GM06990 (cell line): ENCODE data around the gene PWWP2B.

Source experiments
- DNase-seq: peaks from one replicate; pipeline ENCODE4 v3.0.0-alpha.2; 2011; ENCODE audit not compliant: insufficient read length; ENCODE audit errors: extremely low read depth
- H3K27me3 ChIP-seq: replicated peaks from 2 replicates; pipeline ENCODE4 v1.6.0; 2011; ENCODE audit warnings: low read length; ENCODE audit not compliant: control insufficient read depth, insufficient read depth
- H3K36me3 ChIP-seq: 2 replicates; pipeline ENCODE4 v1.5.1; 2011; ENCODE audit warnings: low read length; ENCODE audit not compliant: control insufficient read depth, insufficient read depth
- H3K4me3 ChIP-seq: replicated peaks from 2 replicates; pipeline ENCODE4 v1.5.1; 2011; ENCODE audit warnings: low read depth, mild to moderate bottlenecking, control low read depth, low read length
- CTCF ChIP-seq: IDR thresholded peaks from 2 replicates; pipeline ENCODE4 v1.5.1; 2011; ENCODE audit warnings: low read length, control low read depth, mild to moderate bottlenecking, inconsistent platforms; ENCODE audit not compliant: insufficient read depth, poor library complexity, severe bottlenecking

The PWWP2B gene

GRCh38 chr10:132393695-132394181, 3.3 kb upstream of the PWWP2B start:
- TF ChIP-seq CTCF, result no peak
- no peaks in the 10 kb centered on the region for H3K36me3 ChIP-seq
- peaks cover 3% of the 10 kb centered on the region; the same call in 1 of the 2 replicates for H3K27me3 ChIP-seq
- no peak overlapping the region for H3K4me3 ChIP-seq
- DNase-seq, result no peak

DNA sequence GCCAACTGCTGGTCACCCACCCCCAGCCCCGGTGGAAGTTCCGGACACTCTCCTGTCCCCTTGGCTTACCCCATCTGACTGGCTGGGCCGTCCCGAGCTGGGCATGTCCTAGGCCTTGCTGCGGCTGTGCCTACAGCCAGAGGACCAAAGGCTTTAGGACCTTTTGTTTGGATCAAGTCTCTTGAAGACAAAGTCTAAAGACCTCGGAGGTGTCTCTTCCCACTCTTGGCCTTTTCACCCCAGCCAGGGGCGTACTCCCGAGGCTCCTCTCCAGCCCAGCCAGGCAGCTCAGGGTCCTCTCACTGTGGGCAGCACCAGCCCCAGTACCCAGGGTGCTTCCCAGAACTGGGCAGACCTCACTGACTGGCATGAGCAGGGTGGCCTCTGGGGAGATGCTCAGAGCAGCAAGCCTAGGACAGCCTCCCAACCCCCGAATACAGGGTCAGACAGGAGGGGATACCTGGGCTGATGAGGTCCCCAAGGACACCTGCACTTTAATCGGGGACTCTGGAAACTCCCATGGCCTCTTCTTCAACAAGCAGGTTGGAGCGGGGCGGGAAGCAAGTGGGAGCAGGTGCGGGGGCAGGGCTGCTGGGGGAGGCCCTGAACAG, 2.7 kb upstream of the PWWP2B start:
- DNase-seq, result no peak
- H3K4me3 ChIP-seq, result no peak overlapping the region
- peaks cover 3% of the 10 kb centered on the region; the same call in 1 of the 2 replicates for H3K27me3 ChIP-seq
- TF ChIP-seq CTCF, result no peak
- H3K36me3 ChIP-seq, result no peaks in the 10 kb centered on the region

GRCh38 chr10:132394936-132395703, 1.9 kb upstream of the PWWP2B start:
- Histone ChIP-seq H3K4me3 (no peak overlapping the region), H3K27me3 (peaks cover 3% of the 10 kb centered on the region; the same call in 1 of the 2 replicates), H3K36me3 (no peaks in the 10 kb centered on the region)
- no peak for TF ChIP-seq CTCF
- no peak for DNase-seq

- DNase-seq, result no peak
These were observed 1.1 kb upstream of the PWWP2B start for GRCh38 chr10:132395704-132396493.

More at GRCh38 chr10:132395704-132396493, 1.1 kb upstream of the PWWP2B start:
- Histone ChIP-seq H3K4me3 (no peak overlapping the region; the same call in 1 of the 2 replicates), H3K36me3 (no peaks in the 10 kb centered on the region), H3K27me3 (peaks cover 3% of the 10 kb centered on the region; the same call in 1 of the 2 replicates)
- TF ChIP-seq CTCF, result no peak
